ENCODE data around the gene WWTR1. TPM values are rescaled to one million over a fixed set of nuclear protein-coding genes. Genes with fewer than 3 reads are reported as not detected.

The WWTR1 gene
- total and polyA plus RNA-seq, 2 donors from 2014 or later, result 23.3 to 117 TPM

- Histone ChIP-seq H3K9ac (ENCODE audit: low read length in 3 of 3) (no peak overlapping the region), H3K4me3 (ENCODE audit: low read length in 3 of 3) (no peak overlapping the region), H3K27me3 (ENCODE audit: control insufficient read depth, insufficient read depth, low read length) (no peaks in the 10 kb centered on the region), H3K4me1 (ENCODE audit: control insufficient read depth in 2 of 3, insufficient read depth in 2 of 3, low read depth in 1 of 3, low read length in 3 of 3) (peaks cover 0 to 18% (median 16%) of the 10 kb centered on the region in 3 donors), H3K27ac (ENCODE audit: low read depth in 2 of 2, low read length in 2 of 2) (no peak overlapping the region), H3K9me3 (ENCODE audit: control insufficient read depth in 2 of 3, insufficient read depth in 1 of 3, low read length in 3 of 3) (no peaks in the 10 kb centered on the region), H3K36me3 (ENCODE audit: control insufficient read depth in 2 of 3, insufficient read depth in 3 of 3, low read length in 3 of 3) (no peaks in the 10 kb centered on the region)
- no peak for FAIRE-seq
- no peak for DNase-seq
- intact Hi-C loops (cut with DNase I), result no loop called here
- TF ChIP-seq CTCF (IDR thresholded peaks at IDR 0.05; ENCODE audit: borderline replicate concordance, extremely low read depth, insufficient read depth), result no peak
Measured at GRCh38 chr3:149579161-149579560, 78.7 kb downstream of the WWTR1 start.

- Histone ChIP-seq H3K9me3 (ENCODE audit: control insufficient read depth in 2 of 3, insufficient read depth in 1 of 3, low read length in 3 of 3) (no peaks in the 10 kb centered on the region), H3K27me3 (ENCODE audit: control insufficient read depth, insufficient read depth, low read length) (no peaks in the 10 kb centered on the region), H3K4me1 (ENCODE audit: control insufficient read depth in 2 of 3, insufficient read depth in 2 of 3, low read depth in 1 of 3, low read length in 3 of 3) (peaks cover 0 to 21% (median 17%) of the 10 kb centered on the region in 3 donors), H3K9ac (ENCODE audit: low read length in 3 of 3) (no peak overlapping the region), H3K27ac (ENCODE audit: low read depth in 2 of 2, low read length in 2 of 2) (peak overlapping the region in 1 of 2 donors; percentile 45), H3K36me3 (ENCODE audit: control insufficient read depth in 2 of 3, insufficient read depth in 3 of 3, low read length in 3 of 3) (no peaks in the 10 kb centered on the region), H3K4me3 (ENCODE audit: low read length in 3 of 3) (no peak overlapping the region)
- no peak for DNase-seq
- intact Hi-C loops (cut with DNase I), result no loop called here
- no peak for FAIRE-seq
- TF ChIP-seq CTCF (IDR thresholded peaks at IDR 0.05; ENCODE audit: borderline replicate concordance, extremely low read depth, insufficient read depth), result no peak
Measured at GRCh38 chr3:149577801-149578200, 80.0 kb downstream of the WWTR1 start.

GRCh38 chr3:149575961-149576564 lies 81.8 kb downstream of the WWTR1 start:
- Histone ChIP-seq H3K27me3 (ENCODE audit: control insufficient read depth, insufficient read depth, low read length) (no peaks in the 10 kb centered on the region), H3K4me1 (ENCODE audit: control insufficient read depth in 2 of 3, insufficient read depth in 2 of 3, low read depth in 1 of 3, low read length in 3 of 3) (peaks cover 0 to 25% (median 22%) of the 10 kb centered on the region in 3 donors), H3K27ac (ENCODE audit: low read depth in 2 of 2, low read length in 2 of 2) (peak overlapping the region; percentile 73 to 76), H3K4me3 (ENCODE audit: low read length in 3 of 3) (no peak overlapping the region), H3K9me3 (ENCODE audit: control insufficient read depth in 2 of 3, insufficient read depth in 1 of 3, low read length in 3 of 3) (no peaks in the 10 kb centered on the region), H3K9ac (ENCODE audit: low read length in 3 of 3) (no peak overlapping the region), H3K36me3 (ENCODE audit: control insufficient read depth in 2 of 3, insufficient read depth in 3 of 3, low read length in 3 of 3) (no peaks in the 10 kb centered on the region)
- DNase-seq (peak in 3 of 5 donors; percentile 20 to 85 (median 69)), FAIRE-seq (no peak)
- TF ChIP-seq CTCF (IDR thresholded peaks at IDR 0.05; ENCODE audit: borderline replicate concordance, extremely low read depth, insufficient read depth), result no peak
- intact Hi-C loops (cut with DNase I), result no loop called here
